Lung (tissue), 12 donors: ENCODE results near the gene HOXA5. TPM values are rescaled to one million over a fixed set of nuclear protein-coding genes. Genes with fewer than 3 reads are reported as not detected.

Experiments
- ATAC-seq: fragments of 200-7000 bp; cut with Tn5 transposase; one replicate; pipeline ENCODE4 v1.9.1; 2020; ENCODE audit warnings: moderate number of reproducible peaks; ENCODE audit not compliant: insufficient read depth, low FRiP score
- DNase-seq, 3 donors: peaks; one replicate each; pipeline ENCODE4 v3.0.0-alpha.2; 2013 to 2017
- H3K27ac ChIP-seq, 2 donors: one replicate each; pipeline ENCODE4 v1.5.1; 2013; ENCODE audit warnings: mild to moderate bottlenecking in 2 of 2, moderate library complexity in 2 of 2, control low read depth in 1 of 2, inconsistent platforms in 1 of 2, low read depth in 1 of 2, low read length in 1 of 2
- H3K27me3 ChIP-seq, 3 donors: one replicate each; pipeline ENCODE4 v1.5.1; 2013; ENCODE audit warnings: low read length in 2 of 3; ENCODE audit not compliant: control insufficient read depth in 3 of 3, insufficient read depth in 3 of 3
- H3K36me3 ChIP-seq, 4 donors: one replicate each; pipeline ENCODE4 v1.5.1; 2013; ENCODE audit warnings: low read length in 4 of 4, mild to moderate bottlenecking in 1 of 4, moderate library complexity in 1 of 4; ENCODE audit not compliant: control insufficient read depth in 4 of 4, insufficient read depth in 4 of 4
- H3K4me1 ChIP-seq, 5 donors: one replicate each; pipeline ENCODE4 v1.5.1; 2013; ENCODE audit warnings: low read length in 5 of 5, mild to moderate bottlenecking in 2 of 5, moderate library complexity in 1 of 5; ENCODE audit not compliant: control insufficient read depth in 5 of 5, insufficient read depth in 5 of 5
- H3K4me3 ChIP-seq: one replicate; pipeline ENCODE4 v1.5.1; 2013; ENCODE audit warnings: mild to moderate bottlenecking, control low read depth, moderate library complexity
- H3K9ac ChIP-seq, 2 donors: one replicate each; pipeline ENCODE4 v1.5.1; 2013; ENCODE audit warnings: low read length in 2 of 2, control low read depth in 1 of 2; ENCODE audit not compliant: insufficient read depth in 1 of 2
- H3K9me3 ChIP-seq, 4 donors: one replicate each; pipeline ENCODE4 v1.5.1; 2013; ENCODE audit warnings: low read length in 3 of 4, mild to moderate bottlenecking in 1 of 4, moderate library complexity in 1 of 4; ENCODE audit not compliant: control insufficient read depth in 4 of 4, insufficient read depth in 3 of 4
- WGBS, 2 donors: extraction: QIAGEN DNeasy Blood & Tissue Kit; methylation state at CpG; one replicate each; pipeline ENCODE4 v1.1.7; 2013; 5-methylcytosine and 5-hydroxymethylcytosine counted together
- polyA plus RNA-seq, 2 donors: library from polyadenylated mRNA; stranded (reverse); fragments of 200-250 nt; gene quantifications; one replicate each; pipeline ENCODE4 v1.2.1, GENCODE V29; 2013
- total RNA-seq, 2 donors: library from RNA; depleted of rRNA in 1 of 2; stranded (reverse); fragments of >200 nt in 1 of 2; gene quantifications; one replicate each; pipeline ENCODE4 v1.2.1, GENCODE V29; 2014 to 2021
- TF ChIP-seq, protein P1 (sequence below): IDR thresholded peaks from 2 replicates; pipeline ENCODE4 v1.5.1; 2012; ENCODE audit warnings: mild to moderate bottlenecking; ENCODE audit errors: control extremely low read depth, extremely low read depth
- donor health status: control.
- donor health status: control.
- donor health status: Bipolar disorder and iron deficiency.
- donor health status: healthy.
- donor health status: DM: yes; HTN: yes; CAD: no.

HOXA5 gene
- total and polyA plus RNA-seq, 4 donors = 9.2 to 61.9 (median 15.2) TPM

GRCh38 chr7:27101957-27102580 is 41.4 kb downstream of the HOXA5 start:
- Histone ChIP-seq H3K4me1 (peaks cover 0 to 65% (median 3%) of the 10 kb centered on the region in 5 donors), H3K9ac (peak overlapping the region in 1 of 2 donors; percentile 98), H3K27me3 (peaks cover 0 to 48% (median 4%) of the 10 kb centered on the region in 3 donors), H3K4me3 (peak overlapping the region; percentile 44), H3K36me3 (peaks cover 0 to 15% (median 7%) of the 10 kb centered on the region in 4 donors), H3K9me3 (peaks cover 0 to 2% (median 0%) of the 10 kb centered on the region in 4 donors), H3K27ac (peak overlapping the region in 1 of 2 donors; percentile 92)
- TF ChIP-seq, protein P1, sequence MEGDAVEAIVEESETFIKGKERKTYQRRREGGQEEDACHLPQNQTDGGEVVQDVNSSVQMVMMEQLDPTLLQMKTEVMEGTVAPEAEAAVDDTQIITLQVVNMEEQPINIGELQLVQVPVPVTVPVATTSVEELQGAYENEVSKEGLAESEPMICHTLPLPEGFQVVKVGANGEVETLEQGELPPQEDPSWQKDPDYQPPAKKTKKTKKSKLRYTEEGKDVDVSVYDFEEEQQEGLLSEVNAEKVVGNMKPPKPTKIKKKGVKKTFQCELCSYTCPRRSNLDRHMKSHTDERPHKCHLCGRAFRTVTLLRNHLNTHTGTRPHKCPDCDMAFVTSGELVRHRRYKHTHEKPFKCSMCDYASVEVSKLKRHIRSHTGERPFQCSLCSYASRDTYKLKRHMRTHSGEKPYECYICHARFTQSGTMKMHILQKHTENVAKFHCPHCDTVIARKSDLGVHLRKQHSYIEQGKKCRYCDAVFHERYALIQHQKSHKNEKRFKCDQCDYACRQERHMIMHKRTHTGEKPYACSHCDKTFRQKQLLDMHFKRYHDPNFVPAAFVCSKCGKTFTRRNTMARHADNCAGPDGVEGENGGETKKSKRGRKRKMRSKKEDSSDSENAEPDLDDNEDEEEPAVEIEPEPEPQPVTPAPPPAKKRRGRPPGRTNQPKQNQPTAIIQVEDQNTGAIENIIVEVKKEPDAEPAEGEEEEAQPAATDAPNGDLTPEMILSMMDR = no peak
- ATAC-seq = no peak
- DNase-seq = peak in 2 of 3 donors; percentile 74 to 88
- WGBS, 2 donors = 3 to 4% methylated on average over 34 to 39 of the region's 39 CpGs

- peaks cover 0 to 62% (median 3%) of the 10 kb centered on the region in 5 donors for H3K4me1 ChIP-seq
- DNase-seq (peak; percentile 82 to 98 (median 94)), ATAC-seq (no peak)
- TF ChIP-seq, protein P1 = no peak
- H3K27ac ChIP-seq = peak overlapping the region in 1 of 2 donors; percentile 92
- peaks cover 0 to 2% (median 0%) of the 10 kb centered on the region in 4 donors for H3K9me3 ChIP-seq
- H3K27me3 ChIP-seq = peaks cover 0 to 50% (median 4%) of the 10 kb centered on the region in 3 donors
- peaks cover 0 to 15% (median 7%) of the 10 kb centered on the region in 4 donors for H3K36me3 ChIP-seq
- peak overlapping the region; percentile 44 for H3K4me3 ChIP-seq
- WGBS, 2 donors = 40 to 63% methylated on average over 25 of the region's 25 CpGs
- peak overlapping the region; percentile 30 to 98 for H3K9ac ChIP-seq
These were observed 42.1 kb downstream of the HOXA5 start for GRCh38 chr7:27101171-27101956.

- TF ChIP-seq, protein P1 = no peak
- DNase-seq = peak; percentile 50 to 81 (median 70)
- Histone ChIP-seq H3K4me3 (no peak overlapping the region), H3K4me1 (peaks cover 0 to 56% (median 3%) of the 10 kb centered on the region in 5 donors), H3K9ac (peak overlapping the region; percentile 30 to 98), H3K27ac (peak overlapping the region in 1 of 2 donors; percentile 86), H3K36me3 (peaks cover 0 to 15% (median 6%) of the 10 kb centered on the region in 4 donors), H3K9me3 (peaks cover 0 to 2% (median 0%) of the 10 kb centered on the region in 4 donors), H3K27me3 (peaks cover 0 to 47% (median 4%) of the 10 kb centered on the region in 3 donors)
- no peak for ATAC-seq
- 44 to 67% methylated on average over 8 of the region's 8 CpGs for WGBS, 2 donors
These were observed 42.7 kb downstream of the HOXA5 start for GRCh38 chr7:27100694-27101170.
